Spleen (tissue), 7 donors: ENCODE measurements around the gene HMGXB4.

ENCODE experiments used
- CTCF ChIP-seq, 11 experiments: fragments of 200-600 bp in 7 of 11; fragments of 450-650 bp in 4 of 11; sonication (generic) in 4 of 11; IDR thresholded peaks in 8 of 11; conservative IDR thresholded peaks in 3 of 11; 1 replicate in 7 of 11; 2 replicates in 4 of 11; pipeline versions ENCODE4 v1.4.0 to v1.8.0; 2016 to 2021; ENCODE audit warnings: antibody characterized with exemption in 11 of 11, inconsistent platforms in 4 of 11, mild to moderate bottlenecking in 1 of 11
- POLR2A ChIP-seq, 3 donors: fragments of 450-650 bp; IDR thresholded peaks; one replicate each; pipeline ENCODE4 v1.5.1; 2017; ENCODE audit warnings: antibody characterized with exemption in 3 of 3, mild to moderate bottlenecking in 1 of 3
- POLR2AphosphoS5 ChIP-seq, 3 donors: sonication (generic); formaldehyde crosslinking; IDR thresholded peaks; one replicate each; pipeline ENCODE4 v1.5.1; 2017; ENCODE audit warnings: antibody characterized with exemption in 3 of 3
- donor health status: DM: no; HTN: no; CAD: no; lungs with moderate emphysema.
- donor health status: DM: no; HTN: no; CAD: no.
- donor health status: DM: no; HTN: no; CAD: no.

- no peak for TF ChIP-seq CTCF (IDR thresholded peaks at IDR 0.05 in 8 of 11, conservative IDR thresholded peaks at IDR 0.05 in 3 of 11)
- TF ChIP-seq POLR2A (IDR thresholded peaks at IDR 0.05), result no peak
- no peak for TF ChIP-seq POLR2AphosphoS5 (IDR thresholded peaks at IDR 0.05)
Measured at GRCh38 chr22:35220221-35220620, 37.1 kb upstream of the HMGXB4 start.
